ENCODE results near the gene CCR4.
"Not testable (repeated sequence)": the region's sequence is repeated elsewhere in the genome, so short reads cannot be mapped to it uniquely, and the experiment has no call there.

Gene CCR4

DNA sequence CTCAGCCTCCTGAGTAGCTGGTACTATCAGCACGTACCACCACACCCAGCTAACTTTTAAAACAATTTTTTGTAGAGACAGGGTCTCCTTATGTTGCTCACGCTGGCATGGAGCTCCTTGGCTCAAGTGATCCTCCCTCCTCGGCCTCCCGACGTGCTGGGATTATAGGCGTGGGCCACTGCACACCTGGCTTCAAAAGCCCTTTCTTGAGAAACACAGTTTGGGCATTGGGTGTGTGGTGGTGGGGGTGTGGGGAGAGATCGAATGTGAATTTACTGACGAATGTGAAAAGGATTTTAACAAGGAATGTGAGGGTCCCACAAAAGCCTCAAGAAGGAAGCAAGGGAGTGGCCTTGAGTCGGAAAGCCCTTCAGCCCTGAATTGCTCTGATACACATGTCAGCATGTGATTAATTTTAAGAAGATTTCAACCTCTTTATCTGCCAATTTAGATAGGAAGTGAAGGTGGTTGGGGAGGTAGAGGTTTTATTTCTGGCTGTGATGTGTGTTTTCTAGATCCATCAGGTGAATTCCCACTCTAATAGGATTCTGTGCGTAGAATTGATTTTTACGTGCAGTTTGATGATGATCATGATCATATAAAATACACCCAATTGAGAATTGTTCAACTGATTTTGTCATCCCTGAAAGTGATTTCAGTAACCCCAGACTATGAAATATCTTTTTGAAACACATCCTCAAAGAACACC, 1.1 kb downstream of the CCR4 start:
- no peak for DNase-seq

DNA sequence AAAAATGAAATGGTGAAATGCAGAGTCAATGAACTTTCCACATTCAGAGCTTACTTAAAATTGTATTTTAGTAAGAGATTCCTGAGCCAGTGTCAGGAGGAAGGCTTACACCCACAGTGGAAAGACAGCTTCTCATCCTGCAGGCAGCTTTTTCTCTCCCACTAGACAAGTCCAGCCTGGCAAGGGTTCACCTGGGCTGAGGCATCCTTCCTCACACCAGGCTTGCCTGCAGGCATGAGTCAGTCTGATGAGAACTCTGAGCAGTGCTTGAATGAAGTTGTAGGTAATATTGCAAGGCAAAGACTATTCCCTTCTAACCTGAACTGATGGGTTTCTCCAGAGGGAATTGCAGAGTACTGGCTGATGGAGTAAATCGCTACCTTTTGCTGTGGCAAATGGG, 3.1 kb downstream of the CCR4 start:
- no peak for DNase-seq

DNA sequence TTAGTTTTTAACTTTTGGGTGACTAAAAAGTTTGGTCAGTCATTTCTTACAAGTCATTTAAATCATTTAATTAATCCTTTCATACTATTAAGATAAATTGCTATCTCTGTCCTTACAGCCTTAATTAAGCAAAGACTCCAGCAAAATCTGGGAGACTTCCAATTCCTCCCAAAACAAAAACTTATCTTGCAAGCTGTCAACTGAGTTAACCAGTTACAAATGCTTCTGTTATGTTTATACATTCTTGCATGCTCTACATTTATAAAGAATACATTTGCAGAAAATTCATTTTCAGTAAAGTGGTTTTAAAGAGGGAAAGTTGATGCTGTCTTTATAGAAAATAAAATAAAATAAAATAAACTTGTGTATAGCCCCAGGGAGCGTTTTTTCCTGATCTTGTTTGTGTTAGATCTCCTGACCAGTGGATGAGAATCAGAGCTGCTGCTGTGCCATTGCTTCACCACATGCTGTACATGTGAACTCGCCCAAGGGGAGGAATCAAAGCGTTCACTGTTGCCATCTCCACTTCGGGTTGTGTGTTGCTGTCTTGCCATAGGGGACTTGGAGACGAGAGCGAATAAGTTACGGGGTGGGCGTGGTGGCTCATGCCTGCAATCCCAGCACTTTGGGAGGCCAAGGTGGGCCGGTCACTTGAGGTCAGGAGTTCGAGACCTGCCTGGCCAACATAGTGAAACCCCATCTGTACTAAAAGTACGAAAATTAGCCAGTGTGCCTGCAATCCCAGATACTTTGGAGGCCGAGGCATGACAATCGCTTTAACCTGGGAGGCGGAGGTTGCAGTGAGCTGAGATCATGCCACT, 5.5 kb downstream of the CCR4 start:
- DNase-seq, result no peak

DNA sequence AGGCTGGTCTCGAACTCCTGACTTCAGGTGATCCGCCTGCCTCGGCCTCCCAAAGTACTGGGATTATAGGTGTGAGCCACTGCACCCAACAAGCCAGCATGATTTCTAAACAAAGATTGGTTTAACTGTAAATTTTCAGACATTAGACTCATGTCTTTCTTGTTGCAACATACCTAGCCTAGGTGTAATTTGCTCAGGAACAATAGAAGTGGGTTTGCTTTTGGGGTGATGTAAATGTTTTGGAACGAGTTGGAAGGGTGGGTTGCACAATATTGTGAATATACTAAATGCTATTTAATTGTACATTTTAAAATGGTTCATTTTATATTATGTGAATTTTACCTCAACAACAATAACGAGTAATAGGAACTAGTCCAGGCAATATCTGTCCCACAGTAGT, 7.1 kb downstream of the CCR4 start:
- DNase-seq, result no peak

DNA sequence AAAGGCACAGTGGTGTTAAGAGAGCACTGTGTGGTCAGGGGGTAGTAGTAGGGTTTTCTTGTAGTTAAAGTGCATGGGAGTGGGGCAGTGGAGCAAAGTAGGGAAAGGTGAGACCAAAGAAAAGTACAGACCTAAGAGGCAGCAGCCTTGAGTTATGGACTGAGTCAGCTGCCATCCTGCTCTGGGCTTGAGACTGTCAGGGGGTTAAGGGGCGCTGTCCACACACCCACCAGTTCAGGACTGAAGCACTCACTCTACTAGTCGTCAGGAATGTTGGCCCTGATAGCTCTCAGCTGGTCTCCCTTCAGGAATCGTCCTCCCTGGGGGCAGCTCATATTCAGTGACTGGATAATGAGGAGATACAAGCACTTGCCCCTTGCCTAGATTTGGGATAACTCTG, 7.9 kb downstream of the CCR4 start:
- no peak for DNase-seq

GRCh38 chr3:32960404-32961170, 9.1 kb downstream of the CCR4 start:
- no peak for DNase-seq

- DNase-seq, result no peak
Observed at GRCh38 chr3:32961189-32961715, 9.8 kb downstream of the CCR4 start.

DNA sequence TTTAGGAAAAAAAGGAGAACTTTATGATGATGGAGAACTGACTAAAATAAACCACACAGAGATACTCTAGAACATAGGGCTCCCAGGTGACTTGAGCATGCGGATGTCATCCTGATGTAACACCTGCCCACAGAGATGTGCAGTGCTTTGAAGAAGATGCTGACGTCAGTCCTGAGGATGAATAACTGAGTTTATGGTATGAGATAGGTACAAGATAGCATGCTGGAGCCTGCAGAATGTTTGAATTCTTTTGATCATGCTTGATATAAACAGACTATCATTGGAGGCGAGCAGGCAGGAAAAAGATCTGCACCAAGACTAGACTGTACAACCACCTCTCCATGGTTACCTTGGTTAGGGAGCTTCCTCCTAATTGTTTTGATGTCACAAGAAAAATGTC, 12.4 kb downstream of the CCR4 start:
- DNase-seq, result no peak

DNA sequence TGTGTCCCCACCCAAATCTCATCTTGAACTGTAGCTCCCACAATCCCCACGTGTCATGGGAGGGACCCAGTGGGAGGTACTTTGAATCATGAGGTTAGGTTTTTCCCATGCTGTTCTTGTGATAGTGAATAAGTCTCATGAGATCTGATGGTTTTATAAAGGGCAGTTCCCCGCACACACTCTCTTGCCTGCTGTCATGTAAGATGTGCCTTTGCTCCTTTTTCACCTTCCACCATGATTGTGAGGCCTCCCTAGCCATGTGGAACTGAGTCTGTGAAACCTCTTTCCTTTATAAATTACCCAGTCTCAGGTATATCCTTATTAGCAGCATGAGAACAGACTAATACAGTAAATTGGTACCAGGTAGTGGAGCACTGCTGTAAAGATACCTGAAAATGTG, 13.3 kb downstream of the CCR4 start:
- not testable (repeated sequence) for DNase-seq

DNA sequence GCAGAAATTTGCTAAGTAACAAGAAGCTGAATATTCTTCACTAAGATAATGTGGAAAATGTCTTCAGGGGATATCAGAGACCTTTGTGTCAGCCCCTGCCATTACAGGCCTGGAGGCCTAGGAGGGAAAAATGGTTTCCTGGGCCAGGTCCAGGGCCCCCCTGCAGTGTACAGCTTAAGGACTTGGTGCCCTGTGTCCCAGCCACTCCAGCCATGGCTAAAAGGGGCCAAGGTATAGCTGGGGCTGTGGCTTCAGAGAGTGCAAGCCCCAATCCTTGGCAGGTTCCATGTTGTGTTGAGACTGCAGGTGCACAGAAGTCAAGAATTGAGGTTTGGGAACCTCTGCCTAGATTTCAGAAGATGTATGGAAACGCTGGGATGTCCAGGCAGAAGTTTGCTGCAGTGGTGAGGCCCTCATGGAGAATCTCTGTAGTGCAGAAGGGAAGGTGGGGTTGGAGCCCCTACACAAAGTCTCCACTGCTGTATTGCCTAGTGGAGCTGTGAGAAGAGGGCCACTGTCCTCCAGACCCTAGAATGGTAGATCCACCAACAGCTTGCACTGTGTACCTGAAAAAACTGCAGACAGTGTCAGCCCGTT, 14.3 kb downstream of the CCR4 start:
- DNase-seq, result not testable (repeated sequence)

DNA sequence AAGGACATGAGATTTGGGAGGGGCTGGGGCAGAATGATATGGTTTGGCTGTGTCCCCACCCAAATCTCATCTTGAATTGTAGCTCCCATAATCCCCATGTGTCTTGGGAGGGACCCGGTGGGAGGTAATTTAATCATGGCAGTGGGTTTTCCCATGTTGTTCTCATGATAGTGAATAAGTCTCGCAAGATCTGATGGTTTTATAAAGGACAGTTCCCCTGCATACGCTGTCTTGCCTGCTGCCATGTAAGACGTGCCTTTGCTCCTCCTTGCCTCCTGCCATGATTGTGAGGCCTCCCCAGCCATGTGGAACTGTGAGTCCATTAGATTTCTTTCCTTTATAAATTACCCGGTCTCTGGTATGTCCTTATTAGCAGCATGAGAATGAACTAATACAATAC, 15.2 kb downstream of the CCR4 start:
- DNase-seq, result not testable (repeated sequence)

GRCh38 chr3:32968166-32968919, 16.9 kb downstream of the CCR4 start:
- DNase-seq, result no peak

- no peak for DNase-seq
Observed at GRCh38 chr3:32968920-32969389, 17.5 kb downstream of the CCR4 start.

DNA sequence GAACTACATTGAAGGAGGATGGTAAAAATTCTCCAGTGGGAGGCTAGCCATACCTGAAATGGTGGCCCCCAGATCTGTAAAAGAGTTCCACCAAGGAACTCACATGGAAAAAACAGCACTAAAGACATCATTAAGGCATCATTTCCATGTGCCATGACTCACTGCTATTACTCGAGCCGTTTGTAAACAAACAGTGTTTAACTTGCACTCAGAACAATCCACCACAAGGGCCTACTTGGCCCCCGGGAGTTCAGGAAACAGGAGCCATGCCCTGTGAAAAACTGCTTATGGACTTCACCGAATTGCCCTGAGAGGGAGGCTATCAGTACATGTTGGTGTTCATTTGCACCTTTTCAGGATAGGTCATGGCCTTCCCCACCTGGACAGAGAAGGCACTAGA, 18.2 kb downstream of the CCR4 start:
- peak; percentile 5 for DNase-seq

DNA sequence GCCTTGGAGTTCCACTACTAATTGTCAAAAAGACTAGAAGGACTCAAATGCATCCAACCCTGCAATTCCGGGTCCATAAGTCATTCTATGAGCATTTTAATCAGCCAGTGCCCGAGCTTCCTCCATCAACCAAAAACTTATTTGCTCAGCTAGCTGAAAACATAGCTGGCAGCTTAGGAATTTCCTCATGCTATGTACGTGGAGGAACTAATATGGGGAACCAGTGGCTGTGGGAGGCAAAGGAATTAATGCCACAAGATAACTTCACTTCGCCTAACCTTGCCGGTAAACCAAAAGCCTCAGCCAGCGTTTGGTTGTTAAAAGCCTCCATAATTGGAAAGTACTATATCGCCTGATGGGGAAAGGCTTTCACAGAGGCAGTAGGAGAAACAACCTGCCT, 19.8 kb downstream of the CCR4 start:
- not testable (repeated sequence) for DNase-seq

DNA sequence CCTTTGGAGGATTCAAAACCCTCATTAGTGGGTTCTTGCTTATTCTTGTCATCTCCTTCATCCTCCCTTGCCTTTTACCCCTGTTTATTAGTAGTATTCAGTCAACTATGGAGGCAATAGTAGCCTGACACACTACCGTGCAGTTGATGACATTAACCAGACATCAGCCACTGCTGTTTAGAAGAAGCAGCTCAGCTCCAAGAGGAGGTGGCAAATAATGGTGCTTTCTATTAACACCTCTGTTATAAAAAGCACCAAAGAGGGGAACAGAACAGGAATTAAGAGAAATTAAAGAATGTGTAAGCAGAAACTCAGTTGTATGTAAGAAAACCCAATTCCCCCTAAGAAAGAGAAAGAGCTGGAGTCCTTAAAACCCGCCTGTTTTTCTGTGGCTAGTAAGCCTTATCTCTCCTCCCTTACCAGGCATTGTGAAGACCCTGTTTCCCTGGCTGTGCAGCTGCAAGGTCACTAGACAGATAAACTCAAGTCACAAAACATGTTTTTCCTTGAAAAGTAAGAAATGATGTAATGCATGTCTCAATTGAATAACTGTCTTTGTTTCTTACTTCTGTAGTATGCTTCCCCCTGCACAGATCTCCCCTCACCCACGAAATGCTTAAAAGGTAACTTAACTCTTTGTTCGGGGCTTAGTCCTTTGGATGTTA, 21.2 kb downstream of the CCR4 start:
- no peak for DNase-seq

- no peak for DNase-seq
Observed at GRCh38 chr3:32973982-32974381, 22.5 kb downstream of the CCR4 start.

- DNase-seq, result no peak
Observed at GRCh38 chr3:32975891-32976595, 24.6 kb downstream of the CCR4 start.

DNA sequence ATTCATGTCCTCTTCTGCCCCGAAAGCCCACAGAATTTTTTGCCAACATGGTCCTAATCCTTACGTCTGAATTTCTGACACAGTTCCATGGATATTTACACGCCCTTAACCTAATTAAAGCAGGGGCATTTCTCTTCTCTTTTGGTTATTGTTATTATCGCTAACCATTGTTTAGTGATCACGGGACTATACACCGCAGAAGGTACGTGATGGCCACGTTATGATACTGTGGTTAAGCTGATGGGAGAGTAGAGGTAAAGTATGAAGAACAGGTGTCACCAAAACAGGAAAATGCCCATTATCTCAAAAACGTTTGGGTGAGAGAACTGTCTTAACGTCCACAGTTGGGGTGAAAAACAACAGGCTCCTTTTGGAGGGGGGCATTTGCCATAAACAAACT, 26.4 kb downstream of the CCR4 start:
- no peak for DNase-seq

DNA sequence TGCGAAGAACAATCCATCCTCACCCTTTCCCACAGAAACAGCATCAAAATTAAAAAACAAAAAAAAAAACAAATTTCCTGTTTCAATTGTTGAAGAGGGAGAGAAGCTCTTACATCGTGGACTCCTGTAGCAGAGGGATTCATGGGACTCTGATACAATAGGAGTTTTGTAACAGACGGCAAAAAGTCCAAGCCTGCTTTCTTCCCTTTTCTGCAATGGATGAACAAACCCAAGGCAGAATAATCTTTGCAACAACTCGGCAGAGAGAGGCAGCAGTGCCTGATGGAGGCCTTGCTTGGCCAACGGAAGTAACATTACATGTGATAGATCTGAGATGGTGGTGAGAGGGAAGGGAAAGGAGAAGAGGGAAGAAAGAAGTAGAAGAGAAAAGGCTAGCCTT, 26.9 kb downstream of the CCR4 start:
- no peak for DNase-seq

DNA sequence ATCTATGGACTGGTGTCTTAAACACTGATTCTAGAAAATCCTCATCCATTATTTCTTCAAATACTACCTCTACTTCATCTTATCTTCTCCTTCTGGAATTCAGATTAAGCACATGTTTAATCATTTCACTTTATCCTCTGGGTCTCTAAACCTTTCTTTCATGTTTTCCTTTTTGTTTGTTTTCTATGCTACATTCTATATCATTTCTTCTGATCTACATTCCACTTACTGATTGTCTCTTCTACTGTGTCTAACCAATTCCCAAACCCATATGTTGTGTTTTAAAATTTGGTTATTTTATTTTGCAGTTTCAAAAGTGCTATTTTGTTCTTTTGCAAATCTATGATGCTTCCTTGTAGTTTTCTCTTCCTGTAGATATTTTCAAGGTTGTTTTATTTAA, 31.7 kb downstream of the CCR4 start:
- no peak for DNase-seq

Measured in NCI-H146 (cell line).